Naive B cell (primary cell): ENCODE data around the gene ANO4. TPM values are rescaled to one million over a fixed set of nuclear protein-coding genes. Genes with fewer than 3 reads are reported as not detected.

Source experiments
- ATAC-seq, 2 donors: fragments of 150-1000 bp; cut with Tn5 transposase; 2 replicates each; pipeline ENCODE4 v1.10.0; 2021; ENCODE audit warnings: low read depth in 2 of 2, mild to moderate bottlenecking in 2 of 2, moderate library complexity in 2 of 2
- DNase-seq: peaks from one replicate; pipeline ENCODE4 v3.0.0; 2022
- H3K27ac Mint-ChIP-seq, 6 donors: one replicate each; pipeline ENCODE4 v1.8.0; 2020 to 2022; ENCODE audit warnings: mild to moderate bottlenecking in 6 of 6, mixed read lengths in 6 of 6, moderate library complexity in 5 of 6, inconsistent platforms in 2 of 6
- H3K27me3 Mint-ChIP-seq, 3 donors: one replicate each; pipeline ENCODE4 v1.8.0; 2021 to 2022; ENCODE audit warnings: mixed read lengths in 3 of 3, mild to moderate bottlenecking in 1 of 3
- H3K36me3 Mint-ChIP-seq, 2 donors: one replicate each; pipeline ENCODE4 v1.8.0; 2020 to 2022; ENCODE audit warnings: mixed read lengths in 2 of 2, inconsistent platforms in 1 of 2, mild to moderate bottlenecking in 1 of 2
- H3K4me1 Mint-ChIP-seq, 3 donors: one replicate each; pipeline ENCODE4 v1.8.0; 2020 to 2022; ENCODE audit warnings: mixed read lengths in 3 of 3, inconsistent platforms in 1 of 3, mild to moderate bottlenecking in 1 of 3, moderate library complexity in 1 of 3
- H3K4me3 Mint-ChIP-seq, 8 donors: one replicate each; pipeline ENCODE4 v1.8.0; 2020 to 2022; ENCODE audit warnings: mild to moderate bottlenecking in 8 of 8, mixed read lengths in 8 of 8, moderate library complexity in 8 of 8, inconsistent platforms in 2 of 8
- H3K9me3 Mint-ChIP-seq, 7 donors: one replicate each; pipeline ENCODE4 v1.8.0; 2020 to 2022; ENCODE audit warnings: mixed read lengths in 7 of 7, mild to moderate bottlenecking in 5 of 7, inconsistent platforms in 2 of 7, moderate library complexity in 1 of 7
- polyA plus RNA-seq, 6 donors: library from polyadenylated mRNA; unstranded; fragments of 300-500 nt; fragmentation: Illumina TruSeq; gene quantifications; one replicate each; pipeline ENCODE4 v1.2.3, GENCODE V29; 2021; ENCODE audit warnings: low read depth in 6 of 6

The ANO4 gene
- polyA plus RNA-seq, 6 donors from 2014 or later: not detected

- DNase-seq: no peak
- Mint-ChIP-seq H3K4me1 (no peaks in the 10 kb centered on the region), H3K36me3 (peaks cover 0 to 8% of the 10 kb centered on the region in 2 donors), H3K4me3 (no peak overlapping the region), H3K27ac (no peak overlapping the region), H3K27me3 (peaks cover 18 to 22% (median 20%) of the 10 kb centered on the region in 3 donors), H3K9me3 (peaks cover 0 to 5% (median 0%) of the 10 kb centered on the region in 7 donors)
- no peak for ATAC-seq
Measured at GRCh38 chr12:100795174-100795799, 711 bp downstream of the ANO4 start.

GRCh38 chr12:100795800-100796179, 1.2 kb downstream of the ANO4 start:
- Mint-ChIP-seq H3K27me3 (peaks cover 18 to 24% (median 22%) of the 10 kb centered on the region in 3 donors), H3K9me3 (peaks cover 0 to 5% (median 3%) of the 10 kb centered on the region in 7 donors), H3K27ac (no peak overlapping the region), H3K4me3 (no peak overlapping the region), H3K4me1 (no peaks in the 10 kb centered on the region), H3K36me3 (peaks cover 0 to 8% of the 10 kb centered on the region in 2 donors)
- ATAC-seq: no peak
- no peak for DNase-seq

GRCh38 chr12:100796621-100797020, 2.0 kb downstream of the ANO4 start:
- Mint-ChIP-seq H3K4me1 (no peaks in the 10 kb centered on the region), H3K27ac (no peak overlapping the region), H3K9me3 (peaks cover 0 to 5% (median 4%) of the 10 kb centered on the region in 7 donors), H3K4me3 (no peak overlapping the region), H3K27me3 (peaks cover 18 to 28% (median 22%) of the 10 kb centered on the region in 3 donors), H3K36me3 (peaks cover 0 to 8% of the 10 kb centered on the region in 2 donors)
- no peak for ATAC-seq
- DNase-seq: no peak

- no peaks in the 10 kb centered on the region for H3K4me1 Mint-ChIP-seq
- peaks cover 0 to 5% (median 4%) of the 10 kb centered on the region in 7 donors for H3K9me3 Mint-ChIP-seq
- no peak overlapping the region for H3K27ac Mint-ChIP-seq
- no peak for DNase-seq
- H3K4me3 Mint-ChIP-seq: no peak overlapping the region
- peaks cover 18 to 28% (median 22%) of the 10 kb centered on the region in 3 donors for H3K27me3 Mint-ChIP-seq
- peaks cover 0 to 8% of the 10 kb centered on the region in 2 donors for H3K36me3 Mint-ChIP-seq
- no peak for ATAC-seq
Measured at GRCh38 chr12:100797246-100797645, 2.7 kb downstream of the ANO4 start.

- peaks cover 18 to 28% (median 22%) of the 10 kb centered on the region in 3 donors for H3K27me3 Mint-ChIP-seq
- H3K27ac Mint-ChIP-seq: no peak overlapping the region
- no peak overlapping the region for H3K4me3 Mint-ChIP-seq
- peaks cover 0 to 5% (median 4%) of the 10 kb centered on the region in 7 donors for H3K9me3 Mint-ChIP-seq
- no peaks in the 10 kb centered on the region for H3K4me1 Mint-ChIP-seq
- H3K36me3 Mint-ChIP-seq: peaks cover 0 to 8% of the 10 kb centered on the region in 2 donors
- DNase-seq (no peak), ATAC-seq (no peak)
Measured at GRCh38 chr12:100797786-100798185, 3.2 kb downstream of the ANO4 start.

GRCh38 chr12:100798286-100799160, 3.9 kb downstream of the ANO4 start:
- no peak overlapping the region for H3K27ac Mint-ChIP-seq
- H3K9me3 Mint-ChIP-seq: peaks cover 0 to 5% (median 4%) of the 10 kb centered on the region in 7 donors
- DNase-seq (no peak), ATAC-seq (no peak)
- peaks cover 18 to 28% (median 22%) of the 10 kb centered on the region in 3 donors for H3K27me3 Mint-ChIP-seq
- no peaks in the 10 kb centered on the region for H3K4me1 Mint-ChIP-seq
- no peak overlapping the region for H3K4me3 Mint-ChIP-seq
- H3K36me3 Mint-ChIP-seq: peaks cover 0 to 8% of the 10 kb centered on the region in 2 donors

GRCh38 chr12:100799770-100800169, 5.2 kb downstream of the ANO4 start:
- Mint-ChIP-seq H3K4me1 (no peaks in the 10 kb centered on the region), H3K9me3 (peaks cover 0 to 11% (median 4%) of the 10 kb centered on the region in 7 donors), H3K36me3 (peaks cover 0 to 6% of the 10 kb centered on the region in 2 donors), H3K27ac (no peak overlapping the region), H3K27me3 (peaks cover 10 to 24% (median 17%) of the 10 kb centered on the region in 3 donors), H3K4me3 (no peak overlapping the region)
- ATAC-seq: no peak
- DNase-seq: no peak

GRCh38 chr12:100800723-100801122, 6.1 kb downstream of the ANO4 start:
- no peak overlapping the region for H3K27ac Mint-ChIP-seq
- ATAC-seq: no peak
- peaks cover 0 to 20% (median 3%) of the 10 kb centered on the region in 7 donors for H3K9me3 Mint-ChIP-seq
- H3K4me1 Mint-ChIP-seq: no peaks in the 10 kb centered on the region
- H3K27me3 Mint-ChIP-seq: peaks cover under 1 to 15% (median 8%) of the 10 kb centered on the region in 3 donors
- no peaks in the 10 kb centered on the region for H3K36me3 Mint-ChIP-seq
- no peak for DNase-seq
- H3K4me3 Mint-ChIP-seq: no peak overlapping the region

- no peaks in the 10 kb centered on the region for H3K36me3 Mint-ChIP-seq
- no peak overlapping the region for H3K4me3 Mint-ChIP-seq
- H3K27ac Mint-ChIP-seq: no peak overlapping the region
- H3K4me1 Mint-ChIP-seq: no peaks in the 10 kb centered on the region
- peaks cover 0 to 24% (median 4%) of the 10 kb centered on the region in 7 donors for H3K9me3 Mint-ChIP-seq
- DNase-seq (no peak), ATAC-seq (no peak)
- peaks cover 0 to 14% (median 6%) of the 10 kb centered on the region in 3 donors for H3K27me3 Mint-ChIP-seq
Measured at GRCh38 chr12:100801320-100801719, 6.7 kb downstream of the ANO4 start.

- DNase-seq (no peak), ATAC-seq (no peak)
- H3K9me3 Mint-ChIP-seq: peaks cover 0 to 28% (median 7%) of the 10 kb centered on the region in 7 donors
- H3K27ac Mint-ChIP-seq: no peak overlapping the region
- H3K27me3 Mint-ChIP-seq: peaks cover 0 to 13% (median 12%) of the 10 kb centered on the region in 3 donors
- H3K4me3 Mint-ChIP-seq: no peak overlapping the region
- H3K36me3 Mint-ChIP-seq: no peaks in the 10 kb centered on the region
- H3K4me1 Mint-ChIP-seq: no peaks in the 10 kb centered on the region
Measured at GRCh38 chr12:100808777-100809176, 14.2 kb downstream of the ANO4 start.

GRCh38 chr12:100820314-100820713, 25.7 kb downstream of the ANO4 start:
- ATAC-seq (no peak), DNase-seq (no peak)
- H3K27me3 Mint-ChIP-seq: no peaks in the 10 kb centered on the region
- no peaks in the 10 kb centered on the region for H3K4me1 Mint-ChIP-seq
- peaks cover 0 to 5% (median 0%) of the 10 kb centered on the region in 7 donors for H3K9me3 Mint-ChIP-seq
- no peak overlapping the region for H3K27ac Mint-ChIP-seq
- H3K36me3 Mint-ChIP-seq: no peaks in the 10 kb centered on the region
- H3K4me3 Mint-ChIP-seq: no peak overlapping the region

GRCh38 chr12:100823963-100824362, 29.4 kb downstream of the ANO4 start:
- peaks cover 0 to 12% (median 0%) of the 10 kb centered on the region in 7 donors for H3K9me3 Mint-ChIP-seq
- DNase-seq (no peak), ATAC-seq (no peak)
- no peak overlapping the region for H3K27ac Mint-ChIP-seq
- peaks cover 0 to 10% (median 5%) of the 10 kb centered on the region in 3 donors for H3K27me3 Mint-ChIP-seq
- H3K4me3 Mint-ChIP-seq: no peak overlapping the region
- no peaks in the 10 kb centered on the region for H3K36me3 Mint-ChIP-seq
- H3K4me1 Mint-ChIP-seq: no peaks in the 10 kb centered on the region

- Mint-ChIP-seq H3K27me3 (peaks cover 0 to 10% (median 5%) of the 10 kb centered on the region in 3 donors), H3K36me3 (no peaks in the 10 kb centered on the region), H3K4me1 (no peaks in the 10 kb centered on the region), H3K27ac (no peak overlapping the region), H3K4me3 (no peak overlapping the region), H3K9me3 (peaks cover 0 to 12% (median 0%) of the 10 kb centered on the region in 7 donors)
- ATAC-seq (no peak), DNase-seq (no peak)
Measured at GRCh38 chr12:100824476-100824875, 29.9 kb downstream of the ANO4 start.
